Activated naive CD8-positive, alpha-beta T cell (primary cell): Measurements from ENCODE around the gene CEP89.

Experiments
- H3K27ac Mint-ChIP-seq: one replicate; pipeline ENCODE4 v1.8.0; 2021; ENCODE audit warnings: mixed read lengths
- H3K27me3 Mint-ChIP-seq: one replicate; pipeline ENCODE4 v1.8.0; 2021; ENCODE audit warnings: mixed read lengths
- H3K36me3 Mint-ChIP-seq: one replicate; pipeline ENCODE4 v1.8.0; 2021; ENCODE audit warnings: mixed read lengths
- H3K4me1 Mint-ChIP-seq: one replicate; pipeline ENCODE4 v1.8.0; 2021; ENCODE audit warnings: low read depth, mixed read lengths
- H3K4me3 Mint-ChIP-seq: one replicate; pipeline ENCODE4 v1.8.0; 2021; ENCODE audit warnings: mild to moderate bottlenecking, mixed read lengths
- H3K9me3 Mint-ChIP-seq: one replicate; pipeline ENCODE4 v1.8.0; 2021; ENCODE audit warnings: low read depth, mixed read lengths

CEP89 gene

GRCh38 chr19:32831611-32832010 is 140.1 kb downstream of the CEP89 start:
- peaks cover 2% of the 10 kb centered on the region for H3K36me3 Mint-ChIP-seq
- H3K4me3 Mint-ChIP-seq, result no peak overlapping the region
- peaks cover 10% of the 10 kb centered on the region for H3K4me1 Mint-ChIP-seq
- no peaks in the 10 kb centered on the region for H3K9me3 Mint-ChIP-seq
- H3K27ac Mint-ChIP-seq, result no peak overlapping the region
- no peaks in the 10 kb centered on the region for H3K27me3 Mint-ChIP-seq

- Mint-ChIP-seq H3K27ac (no peak overlapping the region), H3K36me3 (peaks cover 4% of the 10 kb centered on the region), H3K4me3 (no peak overlapping the region), H3K27me3 (no peaks in the 10 kb centered on the region), H3K4me1 (peaks cover 10% of the 10 kb centered on the region), H3K9me3 (no peaks in the 10 kb centered on the region)
Observed at GRCh38 chr19:32830231-32831014, 141.3 kb downstream of the CEP89 start.

GRCh38 chr19:32829345-32829896 is 142.3 kb downstream of the CEP89 start:
- Mint-ChIP-seq H3K4me3 (peak overlapping the region; percentile 25), H3K36me3 (peaks cover 7% of the 10 kb centered on the region), H3K27me3 (peaks cover 4% of the 10 kb centered on the region), H3K27ac (no peak overlapping the region), H3K4me1 (peaks cover 10% of the 10 kb centered on the region), H3K9me3 (no peaks in the 10 kb centered on the region)

GRCh38 chr19:32828643-32829344 is 143.0 kb downstream of the CEP89 start:
- H3K27ac Mint-ChIP-seq, result no peak overlapping the region

GRCh38 chr19:32828139-32828538 is 143.6 kb downstream of the CEP89 start:
- Mint-ChIP-seq H3K4me3 (no peak overlapping the region), H3K27ac (no peak overlapping the region), H3K36me3 (peaks cover 7% of the 10 kb centered on the region), H3K4me1 (peaks cover 10% of the 10 kb centered on the region), H3K27me3 (peaks cover 6% of the 10 kb centered on the region), H3K9me3 (no peaks in the 10 kb centered on the region)

More at GRCh38 chr19:32828643-32829344, 143.0 kb downstream of the CEP89 start:
- H3K4me1 Mint-ChIP-seq, result peaks cover 10% of the 10 kb centered on the region
- peaks cover 4% of the 10 kb centered on the region for H3K27me3 Mint-ChIP-seq
- peak overlapping the region; percentile 25 for H3K4me3 Mint-ChIP-seq
- peaks cover 7% of the 10 kb centered on the region for H3K36me3 Mint-ChIP-seq
- H3K9me3 Mint-ChIP-seq, result no peaks in the 10 kb centered on the region
